Subcutaneous adipose tissue (tissue), 4 donors: ENCODE measurements around the gene ZNF598. TPM values are rescaled to one million over a fixed set of nuclear protein-coding genes. Genes with fewer than 3 reads are reported as not detected.

Experiments used
- total RNA-seq, 4 donors: library from RNA; depleted of rRNA; stranded (reverse); fragments of >200 nt; gene quantifications; one replicate each; pipeline ENCODE4 v1.1.0, GENCODE V29; 2016
- TF ChIP-seq, protein P1 (sequence below): fragments of 450-650 bp; IDR thresholded peaks from one replicate; pipeline ENCODE4 v1.5.1; 2016; ENCODE audit warnings: low read depth, mild to moderate bottlenecking, control low read depth, antibody characterized with exemption, moderate library complexity

Gene ZNF598
- total RNA-seq, 4 donors from 2014 or later, result 13.9 to 45.0 (median 15.0) TPM

DNA sequence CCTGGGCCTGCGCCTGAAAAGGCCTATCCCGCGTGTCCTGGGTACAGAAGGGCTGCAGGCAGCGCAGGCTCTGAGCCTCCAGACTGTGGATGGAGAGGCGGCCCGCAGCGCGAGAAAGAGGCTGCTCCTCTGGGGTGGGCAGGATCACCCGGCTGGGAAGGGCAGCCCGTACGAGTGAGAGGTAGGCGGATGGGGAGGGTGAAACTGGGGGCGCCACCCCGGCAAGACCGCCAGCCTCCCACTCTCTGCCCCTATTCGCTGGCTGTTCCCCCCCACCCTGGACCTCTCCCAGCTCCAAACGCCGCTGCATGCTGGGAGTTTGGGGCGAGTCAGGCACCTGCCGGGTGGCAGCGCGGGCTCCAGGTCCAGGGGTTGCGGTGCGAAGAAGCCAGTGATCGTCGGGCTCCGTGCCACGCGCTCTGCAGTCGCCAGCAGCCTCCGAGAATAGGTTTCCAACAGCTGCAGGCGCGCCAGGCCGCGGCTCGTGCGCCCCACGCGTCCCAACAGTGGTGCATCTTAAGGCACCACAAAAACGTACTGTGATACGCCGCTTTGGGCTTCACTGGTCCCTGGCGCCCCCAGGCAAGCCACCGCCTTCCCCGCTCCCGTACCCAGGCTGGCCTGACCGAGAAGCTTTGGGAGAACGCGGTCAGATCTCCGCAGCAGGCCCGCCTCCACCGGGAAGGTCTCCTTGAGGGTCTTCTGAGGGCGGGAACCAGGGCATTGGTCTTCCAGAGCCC is 29.4 kb downstream of the ZNF598 start:
- TF ChIP-seq, protein P1, sequence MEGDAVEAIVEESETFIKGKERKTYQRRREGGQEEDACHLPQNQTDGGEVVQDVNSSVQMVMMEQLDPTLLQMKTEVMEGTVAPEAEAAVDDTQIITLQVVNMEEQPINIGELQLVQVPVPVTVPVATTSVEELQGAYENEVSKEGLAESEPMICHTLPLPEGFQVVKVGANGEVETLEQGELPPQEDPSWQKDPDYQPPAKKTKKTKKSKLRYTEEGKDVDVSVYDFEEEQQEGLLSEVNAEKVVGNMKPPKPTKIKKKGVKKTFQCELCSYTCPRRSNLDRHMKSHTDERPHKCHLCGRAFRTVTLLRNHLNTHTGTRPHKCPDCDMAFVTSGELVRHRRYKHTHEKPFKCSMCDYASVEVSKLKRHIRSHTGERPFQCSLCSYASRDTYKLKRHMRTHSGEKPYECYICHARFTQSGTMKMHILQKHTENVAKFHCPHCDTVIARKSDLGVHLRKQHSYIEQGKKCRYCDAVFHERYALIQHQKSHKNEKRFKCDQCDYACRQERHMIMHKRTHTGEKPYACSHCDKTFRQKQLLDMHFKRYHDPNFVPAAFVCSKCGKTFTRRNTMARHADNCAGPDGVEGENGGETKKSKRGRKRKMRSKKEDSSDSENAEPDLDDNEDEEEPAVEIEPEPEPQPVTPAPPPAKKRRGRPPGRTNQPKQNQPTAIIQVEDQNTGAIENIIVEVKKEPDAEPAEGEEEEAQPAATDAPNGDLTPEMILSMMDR, result no peak

DNA sequence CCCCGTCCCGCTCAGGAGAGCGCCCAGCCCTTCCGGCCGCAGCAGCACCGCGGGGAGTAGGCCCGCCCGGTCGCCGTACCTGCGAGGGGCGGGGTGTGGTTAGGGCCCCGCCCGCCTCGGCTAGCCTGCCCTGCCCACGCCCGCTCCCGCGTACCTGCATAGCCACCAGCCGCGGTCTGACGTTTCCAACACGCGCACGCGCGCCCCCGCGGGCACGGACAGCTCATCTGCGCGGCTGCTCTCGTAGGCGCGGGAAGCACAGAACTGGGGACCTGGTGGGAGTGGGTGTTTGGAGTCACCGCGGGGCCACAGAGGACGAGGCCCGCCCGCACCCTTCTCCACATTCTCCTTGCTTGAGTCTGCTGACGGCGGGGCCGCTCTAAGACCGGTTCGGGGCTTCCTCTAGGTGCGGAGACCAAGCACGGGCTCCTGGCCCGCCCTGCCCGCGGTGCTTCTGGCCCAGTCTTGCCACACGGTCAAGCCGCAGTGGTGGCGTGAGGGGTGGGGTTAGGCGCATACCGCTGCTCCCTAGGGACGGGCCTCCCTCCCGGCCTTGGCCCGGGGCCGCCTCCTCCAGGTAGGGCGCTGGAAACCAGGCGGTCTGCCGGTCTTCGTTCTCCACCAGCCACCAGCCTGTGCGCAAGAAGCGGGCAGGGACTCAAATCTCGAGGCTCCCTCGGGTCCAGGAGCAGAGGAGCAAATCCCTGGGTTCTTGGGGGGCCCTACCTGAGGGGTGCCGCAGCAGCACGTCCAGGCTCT is 30.2 kb downstream of the ZNF598 start:
- TF ChIP-seq, protein P1, result no peak

DNA sequence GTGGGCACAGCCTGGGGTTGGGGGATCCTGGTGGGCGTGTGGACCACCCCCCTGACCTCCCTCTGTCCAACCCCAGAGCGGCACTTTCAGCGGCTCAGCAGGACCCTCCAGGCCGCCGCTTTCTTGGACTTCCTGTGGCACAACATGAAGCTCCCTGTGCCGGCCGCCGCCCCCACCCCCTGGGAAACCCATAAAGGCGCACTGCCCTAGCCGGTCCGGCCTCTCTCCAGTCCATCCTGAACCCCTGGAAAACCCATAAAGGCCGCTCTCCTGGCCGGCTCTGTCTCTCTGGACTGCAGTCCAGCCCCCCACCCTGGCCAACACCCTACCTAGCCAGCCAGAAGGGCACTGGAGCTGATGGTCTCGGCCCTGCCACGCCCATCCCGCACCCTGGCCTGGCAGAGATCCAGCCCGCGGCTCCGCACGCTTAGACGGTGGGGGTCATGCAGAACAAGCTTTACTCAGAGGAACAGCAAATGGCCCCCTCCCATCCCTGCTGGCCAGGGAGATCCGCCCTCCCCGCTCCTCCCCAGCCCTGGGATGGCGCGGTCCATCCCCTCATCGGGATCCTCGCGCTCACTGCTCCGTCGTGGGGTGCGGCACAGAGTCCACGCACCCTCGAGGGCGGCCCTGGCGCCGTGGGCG is 31.0 kb downstream of the ZNF598 start:
- TF ChIP-seq, protein P1, result no peak

DNA sequence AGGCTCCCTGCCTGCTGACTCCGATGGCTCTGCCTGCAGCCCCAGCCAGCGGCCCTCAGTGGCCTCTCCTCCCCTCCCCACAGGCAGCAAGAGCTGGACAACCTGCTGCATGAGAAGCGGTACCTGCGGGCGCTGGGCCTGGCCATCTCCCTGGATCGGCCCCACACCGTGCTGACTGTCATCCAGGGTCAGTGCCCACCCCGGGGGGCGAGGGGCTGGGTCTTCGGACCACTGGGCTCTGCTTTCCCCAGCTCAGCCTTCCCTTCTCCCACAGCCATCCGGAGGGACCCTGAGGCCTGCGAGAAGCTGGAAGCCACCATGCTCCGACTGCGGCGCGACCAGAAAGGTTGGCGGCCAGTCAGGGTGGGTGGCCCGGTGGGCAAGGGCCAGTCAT is 31.7 kb downstream of the ZNF598 start:
- TF ChIP-seq, protein P1, result no peak

DNA sequence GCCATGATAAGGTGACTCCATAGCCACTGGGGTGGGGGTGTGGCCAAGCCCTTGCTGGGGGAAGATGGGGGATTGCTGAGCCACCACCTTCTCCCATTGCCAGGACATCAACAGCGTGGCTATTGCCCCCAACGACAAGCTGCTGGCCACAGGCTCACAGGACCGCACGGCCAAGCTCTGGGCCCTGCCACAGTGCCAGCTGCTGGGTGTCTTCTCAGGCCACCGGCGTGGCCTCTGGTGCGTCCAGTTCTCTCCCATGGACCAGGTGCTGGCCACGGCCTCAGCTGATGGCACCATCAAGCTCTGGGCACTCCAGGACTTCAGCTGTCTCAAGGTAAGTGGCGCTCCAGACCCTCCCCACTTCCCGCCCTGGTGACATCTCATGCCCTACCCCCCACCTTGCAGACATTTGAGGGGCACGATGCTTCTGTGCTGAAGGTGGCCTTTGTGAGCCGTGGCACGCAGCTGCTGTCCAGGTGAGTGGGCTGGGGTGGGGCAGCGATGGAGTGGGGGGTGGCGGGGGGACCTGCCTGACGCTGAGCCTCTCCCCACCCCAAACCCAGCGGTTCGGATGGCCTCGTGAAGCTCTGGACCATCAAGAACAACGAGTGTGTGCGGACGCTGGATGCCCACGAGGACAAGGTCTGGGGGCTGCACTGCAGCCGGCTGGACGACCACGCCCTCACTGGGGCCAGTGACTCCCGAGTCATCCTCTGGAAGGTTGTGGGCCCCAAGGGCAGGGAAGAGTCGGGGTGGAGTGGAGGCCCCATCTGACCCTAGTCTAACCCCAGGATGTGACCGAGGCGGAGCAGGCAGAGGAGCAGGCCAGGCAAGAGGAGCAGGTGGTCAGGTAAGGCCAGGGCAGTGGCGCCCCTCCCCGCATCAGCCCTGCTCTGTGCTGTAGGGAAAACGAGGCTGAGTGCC is 32.4 kb downstream of the ZNF598 start:
- TF ChIP-seq, protein P1, result no peak

DNA sequence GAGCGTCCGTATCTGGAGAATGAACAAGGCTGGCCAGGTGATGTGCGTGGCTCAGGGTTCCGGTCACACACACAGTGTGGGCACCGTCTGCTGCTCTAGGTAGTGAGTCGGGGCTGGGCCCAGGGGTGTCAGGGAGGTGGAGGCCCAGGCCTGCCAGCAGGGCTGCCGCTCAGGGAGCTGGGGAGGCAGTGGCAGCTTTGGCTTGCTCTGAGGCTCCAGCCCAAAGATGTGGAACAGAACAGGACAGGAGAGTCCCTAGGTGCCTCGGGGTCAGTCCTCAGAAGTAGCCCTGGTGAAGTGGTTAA is 33.5 kb downstream of the ZNF598 start:
- TF ChIP-seq, protein P1, result no peak
